ENCODE measurements around the gene LYRM4. TPM values are rescaled to one million over a fixed set of nuclear protein-coding genes. Genes with fewer than 3 reads are reported as not detected.

LYRM4 gene
- total RNA-seq, 4 donors from 2014 or later, result 16.9 to 20.9 (median 18.4) TPM

DNA sequence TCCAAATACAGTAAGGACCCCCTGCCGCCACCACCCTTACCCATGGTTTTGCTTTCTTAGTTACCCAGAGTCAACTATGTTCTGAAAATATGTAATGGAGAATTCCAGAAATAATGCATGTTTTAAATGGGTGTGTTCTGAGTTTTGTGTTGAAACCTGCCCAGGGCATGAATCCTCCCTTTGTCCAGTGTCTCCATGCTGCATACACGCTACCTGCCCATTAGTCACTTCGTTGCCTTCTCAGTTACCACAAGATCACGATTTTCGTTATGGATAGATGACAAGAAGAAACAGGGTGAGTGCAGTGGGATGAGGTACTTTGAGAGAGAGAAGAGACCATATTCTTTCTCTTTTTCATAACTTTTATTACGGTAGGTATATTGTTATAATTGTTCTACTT lies 11.2 kb upstream of the LYRM4 start:
- H3K9me3 ChIP-seq, result no peaks in the 10 kb centered on the region
- H3K4me3 ChIP-seq, result no peak overlapping the region
- 94% methylated on average over 6 of the region's 6 CpGs for WGBS
- intact Hi-C loops (cut with DNase I), result no loop called here
- DNase-seq (ENCODE audit: extremely low spot score), result no peak
- no peaks in the 10 kb centered on the region for H3K27me3 ChIP-seq
- H3K36me3 ChIP-seq, result no peaks in the 10 kb centered on the region
- H3K27ac ChIP-seq (replicated peaks in 1 of 4), result no peak overlapping the region
- TF ChIP-seq POLR2AphosphoS5 (IDR thresholded peaks at IDR 0.05) (no peak), POLR2A (IDR thresholded peaks at IDR 0.05; ENCODE audit: low read depth) (no peak), EP300 (IDR thresholded peaks at IDR 0.05) (no peak)
- TF ChIP-seq, protein P1, sequence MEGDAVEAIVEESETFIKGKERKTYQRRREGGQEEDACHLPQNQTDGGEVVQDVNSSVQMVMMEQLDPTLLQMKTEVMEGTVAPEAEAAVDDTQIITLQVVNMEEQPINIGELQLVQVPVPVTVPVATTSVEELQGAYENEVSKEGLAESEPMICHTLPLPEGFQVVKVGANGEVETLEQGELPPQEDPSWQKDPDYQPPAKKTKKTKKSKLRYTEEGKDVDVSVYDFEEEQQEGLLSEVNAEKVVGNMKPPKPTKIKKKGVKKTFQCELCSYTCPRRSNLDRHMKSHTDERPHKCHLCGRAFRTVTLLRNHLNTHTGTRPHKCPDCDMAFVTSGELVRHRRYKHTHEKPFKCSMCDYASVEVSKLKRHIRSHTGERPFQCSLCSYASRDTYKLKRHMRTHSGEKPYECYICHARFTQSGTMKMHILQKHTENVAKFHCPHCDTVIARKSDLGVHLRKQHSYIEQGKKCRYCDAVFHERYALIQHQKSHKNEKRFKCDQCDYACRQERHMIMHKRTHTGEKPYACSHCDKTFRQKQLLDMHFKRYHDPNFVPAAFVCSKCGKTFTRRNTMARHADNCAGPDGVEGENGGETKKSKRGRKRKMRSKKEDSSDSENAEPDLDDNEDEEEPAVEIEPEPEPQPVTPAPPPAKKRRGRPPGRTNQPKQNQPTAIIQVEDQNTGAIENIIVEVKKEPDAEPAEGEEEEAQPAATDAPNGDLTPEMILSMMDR (IDR thresholded peaks at IDR 0.05), result no peak
- no peaks in the 10 kb centered on the region for H3K4me1 ChIP-seq

DNA sequence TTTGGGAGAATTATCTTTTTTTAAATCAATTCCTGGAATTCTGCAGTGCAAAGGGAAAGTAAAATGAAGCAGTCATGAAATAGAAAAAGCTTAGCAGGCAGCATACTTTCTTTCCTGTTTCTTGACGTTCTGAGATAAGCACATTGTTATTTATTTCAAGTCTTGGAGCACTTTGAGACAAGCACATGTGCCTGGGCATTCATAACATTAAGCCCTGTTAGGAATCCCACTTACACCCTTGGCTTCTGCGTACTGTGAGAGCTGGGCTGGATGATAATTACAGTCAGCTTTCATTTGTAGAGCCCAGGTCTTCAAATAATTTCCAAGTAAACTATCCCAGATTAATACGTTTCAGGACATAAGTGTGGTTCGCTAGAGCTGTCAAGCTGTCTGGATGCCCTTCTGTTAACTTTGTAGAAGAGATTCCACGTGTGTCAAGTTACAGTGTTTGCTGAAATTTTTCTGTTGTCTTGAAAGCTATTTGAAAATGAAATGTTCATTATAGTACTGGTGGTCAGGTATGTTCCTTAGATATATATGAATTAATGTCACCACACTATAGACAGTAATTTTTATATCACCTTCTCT lies 9.4 kb upstream of the LYRM4 start:
- H3K9me3 ChIP-seq, result no peaks in the 10 kb centered on the region
- H3K27ac ChIP-seq (replicated peaks in 1 of 4), result no peak overlapping the region
- no peaks in the 10 kb centered on the region for H3K27me3 ChIP-seq
- no peaks in the 10 kb centered on the region for H3K4me1 ChIP-seq
- no peak for DNase-seq (ENCODE audit: extremely low spot score)
- no peak overlapping the region for H3K4me3 ChIP-seq
- WGBS, result 59% methylated on average over 5 of the region's 5 CpGs
- no peaks in the 10 kb centered on the region for H3K36me3 ChIP-seq
- intact Hi-C loops (cut with DNase I), result no loop called here
- TF ChIP-seq, protein P1 (IDR thresholded peaks at IDR 0.05), result no peak
- TF ChIP-seq EP300 (IDR thresholded peaks at IDR 0.05) (no peak), POLR2AphosphoS5 (IDR thresholded peaks at IDR 0.05) (no peak)

DNA sequence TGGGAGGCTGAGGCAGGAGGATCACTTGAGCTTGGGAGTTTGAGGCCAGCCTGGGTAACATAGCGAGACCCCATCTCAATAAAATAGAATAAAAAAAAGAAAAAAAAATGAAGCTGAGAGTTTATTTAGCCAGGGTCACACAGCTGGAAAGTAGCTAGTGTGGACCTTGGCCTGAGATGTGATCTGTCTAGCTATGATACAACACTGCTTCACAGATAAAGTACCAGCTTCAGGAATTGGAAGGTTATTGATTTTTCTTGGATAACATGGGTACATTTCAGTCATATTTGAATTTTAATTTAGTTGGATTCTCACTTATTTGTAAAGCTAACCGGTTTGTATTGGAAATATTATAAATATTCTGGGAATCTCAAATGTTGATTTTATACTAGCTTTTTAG lies 5.7 kb upstream of the LYRM4 start:
- DNase-seq (ENCODE audit: extremely low spot score), result no peak
- 98% methylated on average over 2 of the region's 2 CpGs for WGBS
- TF ChIP-seq POLR2A (IDR thresholded peaks at IDR 0.05; ENCODE audit: low read depth), result no peak
- TF ChIP-seq POLR2AphosphoS5 (IDR thresholded peaks at IDR 0.05), result no peak
- TF ChIP-seq EP300 (IDR thresholded peaks at IDR 0.05), result no peak
- TF ChIP-seq, protein P1 (IDR thresholded peaks at IDR 0.05), result no peak
- intact Hi-C loops (cut with DNase I), result loop anchor here (10.0 kb wide), 1 partner anchor 262 kb away; the partner anchor contains the start of gene RPP40
- Histone ChIP-seq H3K4me1 (peaks cover 9 to 14% (median 13%) of the 10 kb centered on the region in 4 donors), H3K27ac (replicated peaks in 1 of 4) (no peak overlapping the region), H3K36me3 (no peaks in the 10 kb centered on the region), H3K4me3 (no peak overlapping the region), H3K9me3 (no peaks in the 10 kb centered on the region), H3K27me3 (no peaks in the 10 kb centered on the region)

DNA sequence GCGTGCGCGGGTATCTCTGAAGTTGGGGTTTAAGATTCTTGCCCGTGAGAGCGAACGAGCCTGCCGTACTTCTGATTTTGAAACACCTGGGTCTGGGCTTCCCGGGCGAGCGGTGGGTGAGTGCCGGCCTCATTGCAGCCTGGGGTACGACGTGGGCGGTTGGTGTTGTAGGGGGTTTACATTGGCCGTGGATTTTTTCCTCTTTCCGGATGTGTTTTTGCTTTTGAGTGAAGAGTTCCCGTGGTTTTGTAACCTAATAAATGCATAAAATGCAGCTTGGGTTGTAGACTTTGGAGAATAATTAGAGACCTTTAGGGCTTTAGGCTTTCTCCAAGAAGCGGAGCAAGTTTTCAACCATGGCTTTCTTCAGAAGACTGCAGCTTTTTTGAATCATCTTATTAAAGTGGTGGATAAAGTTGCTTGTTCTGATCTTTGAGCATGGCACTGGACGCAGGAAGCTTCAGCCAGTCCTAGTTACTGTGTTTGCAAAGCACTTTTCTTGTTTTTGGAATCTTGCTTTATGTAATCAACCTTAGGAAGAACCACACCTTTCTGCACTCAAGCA lies 877 bp upstream of the LYRM4 start:
- Histone ChIP-seq H3K9me3 (no peaks in the 10 kb centered on the region), H3K36me3 (peaks cover 0 to 18% (median 0%) of the 10 kb centered on the region in 4 donors), H3K27ac (replicated peaks in 1 of 4) (peak overlapping the region; percentile 89 to 94 (median 92)), H3K4me1 (peaks cover 17 to 26% (median 24%) of the 10 kb centered on the region in 4 donors), H3K4me3 (peak overlapping the region; percentile 72 to 82 (median 75)), H3K27me3 (no peaks in the 10 kb centered on the region)
- intact Hi-C loops (cut with DNase I), result loop anchor here (5.0 to 10.0 kb wide), 2 partner anchors 119 to 257 kb away; partner anchors contain the start of gene RPP40
- DNase-seq (ENCODE audit: extremely low spot score), result no peak
- TF ChIP-seq, protein P1 (IDR thresholded peaks at IDR 0.05), result no peak
- TF ChIP-seq EP300 (IDR thresholded peaks at IDR 0.05), result no peak
- TF ChIP-seq POLR2AphosphoS5 (IDR thresholded peaks at IDR 0.05), result no peak
- no peak for TF ChIP-seq POLR2A (IDR thresholded peaks at IDR 0.05; ENCODE audit: low read depth)
- WGBS, result 0% methylated on average over 12 of the region's 19 CpGs

Data from esophagus muscularis mucosa (tissue), 4 donors.